ENCODE data around the gene COLEC12. TPM values are rescaled to one million over a fixed set of nuclear protein-coding genes. Genes with fewer than 3 reads are reported as not detected.

Gene COLEC12
- not detected for total RNA-seq
- polyA plus RNA-seq (2013, experiment 1 of 2), result 0.06 TPM
- polyA plus RNA-seq (2013, experiment 2 of 2), result 1.2 TPM
- total RNA-seq, result 0 to 1.5 (median 0) reads per million in 172 experiments

GRCh38 chr18:500632-501405 is at the start of gene COLEC12:
COLEC12 (minus strand) TSS chr18:500701; CDS start chr18:500514, 187 bp downstream.
- H3K4me3 ChIP-seq (ENCODE audit: low read length), result no peak within 1 kb of the TSS
- ATAC-seq (ENCODE audit: poor library complexity) (no peak), DNase-seq (no peak)
- H3K4me1 ChIP-seq (ENCODE audit: insufficient read depth, low read length), result peaks cover 5% of the 10 kb centered on the region
- intact Hi-C loops (cut with DNase I, micrococcal nuclease), result no loop called here
- POLR2A ChIA-PET, result no interaction called here
- H3K36me3 Mint-ChIP-seq (ENCODE audit: low read depth), result no peaks in the 10 kb centered on the region
- no peak for TF ChIP-seq CTCF (IDR thresholded peaks at IDR 0.05)
- no peaks in the 10 kb centered on the region for H3K9me3 ChIP-seq (ENCODE audit: control insufficient read depth in 1 of 2, insufficient read depth in 1 of 2, low read length in 2 of 2)
- no peak within 1 kb of the TSS for H3K4me3 Mint-ChIP-seq
- no peak within 1 kb of the TSS for H3K27ac Mint-ChIP-seq
- H3K4me1 Mint-ChIP-seq (ENCODE audit: low read depth), result no peaks in the 10 kb centered on the region
- peaks cover 13 to 39% of the 10 kb centered on the region in 2 experiments for H3K27me3 ChIP-seq (ENCODE audit: control insufficient read depth in 1 of 2, insufficient read depth in 2 of 2, low read length in 2 of 2)
- CTCF ChIA-PET, result no interaction called here
- peaks cover 57% of the 10 kb centered on the region for H3K27me3 Mint-ChIP-seq
- H3K36me3 ChIP-seq (ENCODE audit: insufficient read depth, low read length), result no peaks in the 10 kb centered on the region
- H3K9me3 Mint-ChIP-seq, result no peaks in the 10 kb centered on the region
- no peak within 1 kb of the TSS for H3K27ac ChIP-seq (ENCODE audit: low read depth in 1 of 2, low read length in 2 of 2)

- no peak for TF ChIP-seq CTCF (IDR thresholded peaks at IDR 0.05)
- ChIA-PET CTCF (no interaction called here), POLR2A (no interaction called here)
- intact Hi-C loops (cut with DNase I, micrococcal nuclease), result no loop called here
- Histone ChIP-seq H3K9me3 (ENCODE audit: control insufficient read depth in 1 of 2, insufficient read depth in 1 of 2, low read length in 2 of 2) (no peaks in the 10 kb centered on the region), H3K36me3 (ENCODE audit: insufficient read depth, low read length) (no peaks in the 10 kb centered on the region), H3K27ac (ENCODE audit: low read depth in 1 of 2, low read length in 2 of 2) (no peak overlapping the region), H3K27me3 (ENCODE audit: control insufficient read depth in 1 of 2, insufficient read depth in 2 of 2, low read length in 2 of 2) (peaks cover 0 to 4% of the 10 kb centered on the region in 2 experiments), H3K4me1 (ENCODE audit: insufficient read depth, low read length) (no peaks in the 10 kb centered on the region), H3K4me3 (ENCODE audit: low read length) (no peak overlapping the region)
- DNase-seq (no peak), ATAC-seq (ENCODE audit: poor library complexity) (no peak)
- no peak overlapping the region for H3K27ac Mint-ChIP-seq
- H3K36me3 Mint-ChIP-seq (ENCODE audit: low read depth), result no peaks in the 10 kb centered on the region
- H3K9me3 Mint-ChIP-seq, result no peaks in the 10 kb centered on the region
- no peak overlapping the region for H3K4me3 Mint-ChIP-seq
- H3K4me1 Mint-ChIP-seq (ENCODE audit: low read depth), result no peaks in the 10 kb centered on the region
- H3K27me3 Mint-ChIP-seq, result peaks cover 16% of the 10 kb centered on the region
Measured at GRCh38 chr18:549967-550366, 49.5 kb upstream of the COLEC12 start.

- ATAC-seq (ENCODE audit: poor library complexity) (no peak), DNase-seq (no peak)
- no peak for TF ChIP-seq CTCF (IDR thresholded peaks at IDR 0.05)
- Mint-ChIP-seq H3K36me3 (ENCODE audit: low read depth) (no peaks in the 10 kb centered on the region), H3K27me3 (peaks cover 6% of the 10 kb centered on the region), H3K9me3 (no peaks in the 10 kb centered on the region), H3K4me3 (no peak overlapping the region), H3K4me1 (ENCODE audit: low read depth) (no peaks in the 10 kb centered on the region), H3K27ac (no peak overlapping the region)
- no peak overlapping the region for H3K27ac ChIP-seq (ENCODE audit: low read depth in 1 of 2, low read length in 2 of 2)
- H3K9me3 ChIP-seq (ENCODE audit: control insufficient read depth in 1 of 2, insufficient read depth in 1 of 2, low read length in 2 of 2), result no peaks in the 10 kb centered on the region
- intact Hi-C loops (cut with DNase I, micrococcal nuclease), result no loop called here
- no peaks in the 10 kb centered on the region for H3K36me3 ChIP-seq (ENCODE audit: insufficient read depth, low read length)
- CTCF ChIA-PET, result no interaction called here
- H3K4me1 ChIP-seq (ENCODE audit: insufficient read depth, low read length), result no peaks in the 10 kb centered on the region
- no peak overlapping the region for H3K4me3 ChIP-seq (ENCODE audit: low read length)
- POLR2A ChIA-PET, result no interaction called here
- H3K27me3 ChIP-seq (ENCODE audit: control insufficient read depth in 1 of 2, insufficient read depth in 2 of 2, low read length in 2 of 2), result no peaks in the 10 kb centered on the region
Measured at GRCh38 chr18:543447-544078, 43.1 kb upstream of the COLEC12 start.

Data from CD4-positive, alpha-beta T cell (primary cell).